HepG2 (cell line): ENCODE measurements around the gene SP3. TPM values are rescaled to one million over a fixed set of nuclear protein-coding genes. Genes with fewer than 3 reads are reported as not detected.

Experiments
- ATAC-seq: fragments of 200-7000 bp; cut with Tn5 transposase; 3 replicates; pipeline ENCODE4 v1.9.1; 2020; ENCODE audit warnings: mild to moderate bottlenecking, moderate library complexity
- BruUV-seq: library from RNA; stranded (reverse); fragments of 400-500 nt; replicated peaks from 2 replicates; lab custom pipeline; 2021; lab: Mats Ljungman, UMichigan
- CTCF ChIA-PET: fragments of 300-600 bp; formaldehyde crosslinking; extraction: SDS; loops from one replicate; lab custom pipeline; 2021; ENCODE audit warnings: low total read pairs, inconsistent platforms, low intra/inter-chr PET ratio; lab: Yijun Ruan, JAX
- POLR2A ChIA-PET: fragments of 350-600 bp; sonication (Branson Sonifier 250); formaldehyde crosslinking; loops from one replicate; lab custom pipeline; 2020; ENCODE audit warnings: antibody characterized with exemption, inconsistent platforms; lab: Yijun Ruan, JAX
- DNase-seq: peaks from one replicate; pipeline ENCODE4 v3.0.0-alpha.2; 2015; ENCODE audit warnings: low spot score
- FAIRE-seq: peaks from 3 replicates; lab custom pipeline; 2011; peaks lifted over from hg19 to GRCh38; lab: Jason Lieb, UNC
- H2AFZ ChIP-seq: one replicate; pipeline ENCODE4 v1.6.1; 2011; ENCODE audit warnings: low read length, inconsistent platforms
- H3K27ac ChIP-seq: fragments of 300-600 bp; 3 replicates; pipeline ENCODE4 v1.8.0; 2011; ENCODE audit warnings: mixed run types, mild to moderate bottlenecking, mixed read lengths, low read length, inconsistent platforms; ENCODE audit not compliant: insufficient read depth; ENCODE audit errors: extremely low read length
- H3K27me3 ChIP-seq, 2 experiments: fragments of 200-600 bp in 1 of 2; 2 replicates in 1 of 2; 3 replicates in 1 of 2; pipeline versions ENCODE4 v1.6.0 to v1.8.0; 2011; ENCODE audit warnings: low read length in 2 of 2, mild to moderate bottlenecking in 2 of 2, moderate library complexity in 2 of 2, inconsistent platforms in 1 of 2; ENCODE audit not compliant: insufficient read depth in 2 of 2, control insufficient read depth in 1 of 2
- H3K36me3 ChIP-seq, 2 experiments: fragments of 200-600 bp in 1 of 2; replicated peaks in 1 of 2; 2 replicates in 1 of 2; 3 replicates in 1 of 2; pipeline versions ENCODE4 v1.5.1 to v1.8.0; 2011; ENCODE audit warnings: low read length in 2 of 2, inconsistent platforms in 1 of 2; ENCODE audit not compliant: insufficient read depth in 2 of 2, control insufficient read depth in 1 of 2
- H3K4me1 ChIP-seq: 2 replicates; pipeline ENCODE4 v1.5.1; 2012; ENCODE audit warnings: low read length, inconsistent platforms; ENCODE audit not compliant: insufficient read depth
- H3K4me2 ChIP-seq: 2 replicates; pipeline ENCODE4 v1.6.0; 2011; ENCODE audit warnings: low read depth, low read length, inconsistent platforms
- H3K4me3 ChIP-seq, 3 experiments: fragments of 200-600 bp in 1 of 3; sonication (generic), shearing (Covaris generic) in 1 of 3; replicated peaks in 1 of 3; 2 replicates each; pipeline ENCODE4 v1.5.1; 2011 to 2016; ENCODE audit warnings: low read length in 3 of 3, inconsistent platforms in 2 of 3, low read depth in 2 of 3, mild to moderate bottlenecking in 2 of 3, control low read depth in 1 of 3, mixed read lengths in 1 of 3; ENCODE audit not compliant: insufficient read depth in 1 of 3
- H3K79me2 ChIP-seq: one replicate; pipeline ENCODE4 v1.6.1; 2011; ENCODE audit warnings: low read length, inconsistent platforms; ENCODE audit not compliant: insufficient read depth
- H3K9ac ChIP-seq: 2 replicates; pipeline ENCODE4 v1.6.0; 2011; ENCODE audit warnings: mild to moderate bottlenecking, low read depth, low read length, inconsistent platforms; ENCODE audit not compliant: insufficient read depth
- H3K9me3 ChIP-seq: 2 replicates; pipeline ENCODE4 v1.5.1; 2012; ENCODE audit warnings: mild to moderate bottlenecking, low read length
- H4K20me1 ChIP-seq: 2 replicates; pipeline ENCODE4 v1.6.0; 2011; ENCODE audit warnings: inconsistent platforms, mild to moderate bottlenecking, low read length, moderate library complexity; ENCODE audit not compliant: insufficient read depth
- ATF3 ChIP-seq: sonication (generic); formaldehyde crosslinking; IDR thresholded peaks from 2 replicates; pipeline ENCODE4 v1.4.0; 2020; ENCODE audit warnings: missing genetic modification reagents
- CC2D1A ChIP-seq: sonication (generic); formaldehyde crosslinking; IDR thresholded peaks from 2 replicates; pipeline ENCODE4 v1.8.1; 2023; ENCODE audit warnings: mild to moderate bottlenecking, missing genetic modification reagents
- CEBPB ChIP-seq: IDR thresholded peaks from 2 replicates; pipeline ENCODE4 v1.6.1; 2011; ENCODE audit warnings: low read depth, low read length, improper control_type of control experiment, borderline replicate concordance
- CHD2 ChIP-seq: IDR thresholded peaks from 2 replicates; pipeline ENCODE4 v1.6.1; 2011; ENCODE audit warnings: low read depth, low read length, improper control_type of control experiment
- ERF ChIP-seq: IDR thresholded peaks from 2 replicates; pipeline ENCODE4 v1.6.1; 2018; ENCODE audit warnings: missing biosample characterization, missing genetic modification reagents
- FLYWCH1 ChIP-seq: sonication (generic); formaldehyde crosslinking; IDR thresholded peaks from 2 replicates; pipeline ENCODE4 v1.8.1; 2023; ENCODE audit warnings: mild to moderate bottlenecking, missing genetic modification reagents
- HDAC1 ChIP-seq: sonication (generic); formaldehyde crosslinking; IDR thresholded peaks from 2 replicates; pipeline ENCODE4 v1.5.1; 2020; ENCODE audit warnings: mild to moderate bottlenecking, missing genetic modification reagents
- HDAC2 ChIP-seq: sonication (generic); formaldehyde crosslinking; IDR thresholded peaks from 2 replicates; pipeline ENCODE4 v1.4.0; 2020; ENCODE audit warnings: missing genetic modification reagents
- HMGXB4 ChIP-seq, 2 experiments: sonication (generic) in 1 of 2; formaldehyde crosslinking in 1 of 2; IDR thresholded peaks; 2 replicates each; pipeline versions ENCODE4 v1.4.0 to v1.6.1; 2018 to 2020; ENCODE audit warnings: missing genetic modification reagents in 2 of 2, borderline replicate concordance in 1 of 2, low read depth in 1 of 2, mild to moderate bottlenecking in 1 of 2, missing biosample characterization in 1 of 2
- KAT8 ChIP-seq: IDR thresholded peaks from 2 replicates; pipeline ENCODE4 v1.6.1; 2016; ENCODE audit warnings: missing genetic modification reagents, missing compliant biosample characterization
- MXD1 ChIP-seq: sonication (generic); formaldehyde crosslinking; IDR thresholded peaks from 2 replicates; pipeline ENCODE4 v1.4.0; 2020; ENCODE audit warnings: mild to moderate bottlenecking, missing genetic modification reagents
- PLSCR1 ChIP-seq: sonication (generic); formaldehyde crosslinking; IDR thresholded peaks from 2 replicates; pipeline ENCODE4 v1.5.0; 2020; ENCODE audit warnings: missing genetic modification reagents, mild to moderate bottlenecking, borderline replicate concordance
- SP4 ChIP-seq: sonication (generic); formaldehyde crosslinking; IDR thresholded peaks from 2 replicates; pipeline ENCODE4 v1.8.1; 2023; ENCODE audit warnings: mild to moderate bottlenecking, missing genetic modification reagents
- TBX2 ChIP-seq: sonication (generic); formaldehyde crosslinking; IDR thresholded peaks from 2 replicates; pipeline ENCODE4 v1.5.0; 2020; ENCODE audit warnings: missing genetic modification reagents, mild to moderate bottlenecking, borderline replicate concordance
- THAP11 ChIP-seq: IDR thresholded peaks from 2 replicates; pipeline ENCODE4 v1.6.1; 2016; ENCODE audit warnings: missing biosample characterization, missing genetic modification reagents
- ZBTB37 ChIP-seq: sonication (generic); formaldehyde crosslinking; IDR thresholded peaks from 2 replicates; pipeline ENCODE4 v1.4.0; 2020; ENCODE audit warnings: mild to moderate bottlenecking, missing genetic modification reagents
- ZEB1 ChIP-seq: IDR thresholded peaks from 2 replicates; pipeline ENCODE4 v1.6.1; 2012; ENCODE audit warnings: mild to moderate bottlenecking, low read depth, inconsistent platforms; ENCODE audit not compliant: insufficient replicate concordance
- ZMYM4 ChIP-seq: sonication (generic); formaldehyde crosslinking; IDR thresholded peaks from 2 replicates; pipeline ENCODE4 v1.8.1; 2023; ENCODE audit warnings: mild to moderate bottlenecking, missing genetic modification reagents
- WGBS: methylation state at CpG from one replicate; pipeline ENCODE4 v1.1.6; 2017; ENCODE audit warnings: low lambda C conversion rate; 5-methylcytosine and 5-hydroxymethylcytosine counted together
- in situ Hi-C: cut with HindIII; loops from 2 replicates; pipeline ENCODE4 v1.10.0; 2017; ENCODE audit warnings: low pct_unique_long_range_greater_than_20kb; ENCODE audit not compliant: extremely low pct_ligation_motif_present
- intact Hi-C: fragments of 100-400 bp; cut with micrococcal nuclease; formaldehyde crosslinking; loops from one replicate; pipeline ENCODE4 v1.10.0; 2022; ENCODE audit not compliant: unreplicated experiment
- polyA plus RNA-seq, 8 experiments: library from polyadenylated mRNA; depleted of rRNA in 3 of 8; stranded (reverse) in 7 of 8; unstranded in 1 of 8; fragments of >200 nt; fragmentation: Illumina TruSeq in 4 of 8; extraction: Trizol in 4 of 8; gene quantifications; 2 replicates each; pipeline versions ENCODE4 v1.2.1 to v1.2.3, GENCODE V29; 2011 to 2016; ENCODE audit warnings: low read depth in 4 of 8, missing spikeins in 1 of 8, mixed read lengths in 1 of 8; ENCODE audit not compliant: insufficient read depth in 1 of 8
- total RNA-seq, 5 experiments: library from RNA; depleted of rRNA; stranded (reverse); fragments of >200 nt; fragmentation: Illumina TruSeq; extraction: Trizol; gene quantifications; 2 replicates each; pipeline ENCODE4 v1.2.3, GENCODE V29; 2016; ENCODE audit warnings: low read depth in 1 of 5

Gene SP3
- total and polyA plus RNA-seq, 2 of the 13 experiments (the other 11 are each of a cell fraction or from before 2014, with no cell fraction given) = 57.3 to 132 TPM

DNA sequence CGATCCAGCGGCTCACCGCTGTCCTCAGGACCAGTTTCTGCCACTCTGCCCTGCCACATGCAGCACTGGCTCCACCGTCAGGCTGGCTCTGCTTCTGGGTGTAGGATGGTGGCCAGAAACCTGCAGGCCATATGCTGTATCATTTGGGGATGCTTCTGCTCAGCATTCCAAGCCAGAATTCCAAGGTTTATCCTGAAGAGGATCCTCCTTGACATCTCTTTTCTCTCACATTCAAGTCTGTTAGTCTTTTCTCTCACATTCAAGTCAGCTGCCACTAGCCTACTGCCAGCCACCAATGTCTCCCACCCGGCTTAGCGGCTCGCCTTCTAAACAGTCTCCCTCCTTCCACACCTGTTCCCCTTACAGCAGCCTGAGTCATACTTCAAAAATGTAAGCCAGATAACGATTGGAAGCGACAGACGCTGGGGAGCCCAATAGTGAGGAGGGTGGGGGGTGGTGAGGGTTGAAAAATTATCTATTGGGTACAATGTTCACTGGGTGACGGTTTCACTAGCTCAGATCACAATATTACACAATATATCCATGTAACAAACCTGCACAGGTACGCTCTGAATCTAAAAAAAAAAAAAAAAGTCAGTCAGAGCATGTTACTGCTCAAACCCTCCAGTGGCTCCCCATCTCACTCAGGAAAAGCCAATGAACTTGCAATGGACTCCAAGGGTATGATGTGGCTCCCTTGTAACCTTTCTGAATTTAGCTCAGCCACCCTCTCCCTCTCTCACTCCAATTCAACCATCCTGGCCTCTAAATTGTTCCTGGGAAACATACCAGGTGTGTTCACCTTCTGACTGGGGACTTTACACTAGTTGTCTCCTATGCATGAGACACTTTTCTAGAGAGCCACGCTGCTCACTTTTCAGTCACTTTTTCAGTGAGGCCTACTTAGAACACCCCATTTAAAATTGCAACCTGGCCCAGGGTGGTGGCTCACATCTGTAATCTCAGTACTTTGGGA, 38.8 kb upstream of the SP3 start:
- no peak overlapping the region for H3K27ac ChIP-seq
- DNase-seq = peak; percentile 64
- no TSS peak for BruUV-seq
- H3K79me2 ChIP-seq = no peaks in the 10 kb centered on the region
- no peaks in the 10 kb centered on the region for H3K9me3 ChIP-seq
- peak; percentile 56 for FAIRE-seq
- intact Hi-C loops = loop anchor here (1.0 to 5.0 kb wide), 4 partner anchors 10 to 602 kb away; no protein-coding TSS in a partner anchor
- H3K36me3 ChIP-seq = no peaks in the 10 kb centered on the region
- POLR2A ChIA-PET = no interaction called here
- H3K9ac ChIP-seq = no peak overlapping the region
- peak overlapping the region; percentile 50 for H3K4me2 ChIP-seq
- H3K27me3 ChIP-seq = no peaks in the 10 kb centered on the region; a peak in 1 of 5 replicates
- H4K20me1 ChIP-seq = no peaks in the 10 kb centered on the region
- H3K4me3 ChIP-seq = no peak overlapping the region
- H3K4me1 ChIP-seq = peaks cover 24% of the 10 kb centered on the region
- peak; percentile 98 for ATAC-seq
- H2AFZ ChIP-seq = no peak overlapping the region
- CTCF ChIA-PET = interaction anchor here (1.3 to 2.7 kb wide), 2 partner anchors 38 to 119 kb away, joined by 4 to 25 read pairs; no protein-coding TSS in a partner anchor
- in situ Hi-C loops = loop anchor here (5.0 to 25.0 kb wide), 2 partner anchors 122 to 592 kb away; no protein-coding TSS in a partner anchor
- WGBS = 13% methylated on average over 13 of the region's 13 CpGs
- TF ChIP-seq HMGXB4 (CRISPR knock-in tag; IDR thresholded peaks at IDR 0.05; ENCODE audit: borderline replicate concordance in 1 of 2, low read depth in 1 of 2) = peak; percentile 31 to 79; a peak in 1 of 4 replicates
- TF ChIP-seq ATF3 (CRISPR knock-in tag) = peak; percentile 67; the same call in 1 of the 2 replicates
- no peak for TF ChIP-seq MXD1 (CRISPR knock-in tag)
- no peak for TF ChIP-seq SP4 (CRISPR knock-in tag)
- TF ChIP-seq HDAC1 = 0 out of 2 replicates have a peak, but pooled peaks have one; percentile 33
- peak; percentile 35; the same call in 1 of the 2 replicates for TF ChIP-seq TBX2 (CRISPR knock-in tag)
- peak; percentile 77; the same call in 1 of the 2 replicates for TF ChIP-seq CEBPB
- peak; percentile 25; the same call in 1 of the 2 replicates for TF ChIP-seq THAP11
- TF ChIP-seq ZMYM4 (CRISPR knock-in tag) = 0 out of 2 replicates have a peak, but pooled peaks have one; percentile 31
- TF ChIP-seq FLYWCH1 (CRISPR knock-in tag) = no peak
- no peak for TF ChIP-seq KAT8 (CRISPR knock-in tag)
- no peak for TF ChIP-seq CC2D1A (CRISPR knock-in tag)
- TF ChIP-seq ZEB1 = peak; percentile 88
- peak; percentile 61; the same call in 1 of the 2 replicates for TF ChIP-seq ERF (CRISPR knock-in tag)
- 0 out of 2 replicates have a peak, but pooled peaks have one; percentile 27 for TF ChIP-seq HDAC2 (CRISPR knock-in tag)
- TF ChIP-seq CHD2 = no peak
- TF ChIP-seq PLSCR1 (CRISPR knock-in tag) = no peak
- TF ChIP-seq ZBTB37 (CRISPR knock-in tag) = no peak
